DND-41 (cell line): Measurements from ENCODE around the gene IFI27L2.

Experiments
- ATAC-seq: fragments of 200-7000 bp; cut with Tn5 transposase; 3 replicates; pipeline ENCODE4 v1.9.1; 2021; ENCODE audit warnings: low read depth; ENCODE audit not compliant: insufficient read depth
- DNase-seq: peaks from one replicate; pipeline ENCODE4 v3.0.0-alpha.2; 2020
- H2AFZ ChIP-seq: 2 replicates; pipeline ENCODE4 v1.6.0; 2012; ENCODE audit warnings: low read depth, low read length
- H3K27ac ChIP-seq: 2 replicates; pipeline ENCODE4 v1.5.1; 2012; ENCODE audit warnings: low read length, inconsistent platforms
- H3K27me3 ChIP-seq: fragments of 200-600 bp; sonication (generic); 2 replicates; pipeline ENCODE4 v1.6.0; 2012; ENCODE audit warnings: low read length, mild to moderate bottlenecking, inconsistent platforms; ENCODE audit not compliant: insufficient read depth, poor library complexity
- H3K36me3 ChIP-seq: 2 replicates; pipeline ENCODE4 v1.5.1; 2012; ENCODE audit warnings: low read length, inconsistent platforms; ENCODE audit not compliant: insufficient read depth
- H3K4me1 ChIP-seq: 2 replicates; pipeline ENCODE4 v1.5.1; 2012; ENCODE audit warnings: mild to moderate bottlenecking, low read length; ENCODE audit not compliant: insufficient read depth
- H3K4me2 ChIP-seq: 2 replicates; pipeline ENCODE4 v1.6.0; 2012; ENCODE audit warnings: mild to moderate bottlenecking, moderate library complexity, low read length, inconsistent platforms; ENCODE audit not compliant: insufficient read depth
- H3K4me3 ChIP-seq, 2 experiments: fragments of 200-600 bp in 1 of 2; shearing (Covaris generic) in 1 of 2; 2 replicates each; pipeline ENCODE4 v1.5.1; 2012 to 2016; ENCODE audit warnings: inconsistent platforms in 2 of 2, low read length in 2 of 2, mild to moderate bottlenecking in 2 of 2, low read depth in 1 of 2, moderate library complexity in 1 of 2
- H3K79me2 ChIP-seq: 2 replicates; pipeline ENCODE4 v1.6.0; 2012; ENCODE audit warnings: low read length, inconsistent platforms; ENCODE audit not compliant: insufficient read depth
- H3K9ac ChIP-seq: 2 replicates; pipeline ENCODE4 v1.6.0; 2012; ENCODE audit warnings: low read depth, mild to moderate bottlenecking, inconsistent platforms, low read length, moderate library complexity
- H3K9me3 ChIP-seq: 2 replicates; pipeline ENCODE4 v1.5.1; 2012; ENCODE audit warnings: low read length, moderate library complexity, mild to moderate bottlenecking, inconsistent platforms; ENCODE audit not compliant: insufficient read depth, severe bottlenecking
- H4K20me1 ChIP-seq: 2 replicates; pipeline ENCODE4 v1.6.0; 2012; ENCODE audit warnings: low read length; ENCODE audit not compliant: insufficient read depth
- EZH2 ChIP-seq: IDR thresholded peaks from 3 replicates; pipeline ENCODE4 v1.6.1; 2012; ENCODE audit warnings: borderline replicate concordance, low read depth, mild to moderate bottlenecking, moderate library complexity, low read length, inconsistent platforms; ENCODE audit not compliant: severe bottlenecking
- TF ChIP-seq, protein P1 (sequence below): IDR thresholded peaks from 2 replicates; pipeline ENCODE4 v1.5.1; 2012; ENCODE audit warnings: borderline replicate concordance, low read length, moderate library complexity, mild to moderate bottlenecking; ENCODE audit not compliant: poor library complexity, severe bottlenecking; ENCODE audit errors: extremely low read depth

IFI27L2 gene

DNA sequence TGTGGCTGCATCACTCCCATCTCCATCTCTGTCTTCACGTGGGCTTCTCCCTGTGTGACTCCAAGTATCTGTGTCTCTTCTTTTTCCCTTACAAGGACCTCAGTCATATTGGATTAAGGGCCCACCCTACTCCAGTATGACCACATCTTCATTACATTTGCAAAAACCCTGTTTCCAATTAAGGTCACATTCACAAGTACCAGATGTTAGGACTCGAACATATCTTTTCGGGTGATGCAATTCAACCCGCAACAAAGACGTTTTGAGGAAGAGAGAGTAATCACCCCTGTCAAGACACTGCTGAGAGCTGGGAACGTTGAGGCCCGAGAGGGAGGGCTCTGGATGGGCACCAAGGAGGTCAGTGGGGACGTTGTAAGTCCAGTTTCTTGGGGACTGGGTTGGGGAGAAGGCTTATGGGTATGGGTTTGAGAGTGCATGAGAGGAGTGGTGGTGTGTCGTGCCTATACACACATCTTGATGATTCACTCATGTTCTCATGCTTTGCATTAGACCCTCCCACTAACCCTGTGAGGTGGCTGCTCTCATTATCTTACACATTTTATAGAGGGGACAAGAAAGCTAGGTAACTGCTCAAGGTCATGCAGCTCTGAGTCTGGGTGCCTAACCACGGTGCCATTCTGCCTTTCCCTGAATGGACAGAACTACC, 30.9 kb downstream of the IFI27L2 start:
- H3K36me3 ChIP-seq = peaks cover 18% of the 10 kb centered on the region; the same call in 1 of the 2 replicates
- no peak overlapping the region for H3K9ac ChIP-seq
- no peak for TF ChIP-seq EZH2
- TF ChIP-seq, protein P1, sequence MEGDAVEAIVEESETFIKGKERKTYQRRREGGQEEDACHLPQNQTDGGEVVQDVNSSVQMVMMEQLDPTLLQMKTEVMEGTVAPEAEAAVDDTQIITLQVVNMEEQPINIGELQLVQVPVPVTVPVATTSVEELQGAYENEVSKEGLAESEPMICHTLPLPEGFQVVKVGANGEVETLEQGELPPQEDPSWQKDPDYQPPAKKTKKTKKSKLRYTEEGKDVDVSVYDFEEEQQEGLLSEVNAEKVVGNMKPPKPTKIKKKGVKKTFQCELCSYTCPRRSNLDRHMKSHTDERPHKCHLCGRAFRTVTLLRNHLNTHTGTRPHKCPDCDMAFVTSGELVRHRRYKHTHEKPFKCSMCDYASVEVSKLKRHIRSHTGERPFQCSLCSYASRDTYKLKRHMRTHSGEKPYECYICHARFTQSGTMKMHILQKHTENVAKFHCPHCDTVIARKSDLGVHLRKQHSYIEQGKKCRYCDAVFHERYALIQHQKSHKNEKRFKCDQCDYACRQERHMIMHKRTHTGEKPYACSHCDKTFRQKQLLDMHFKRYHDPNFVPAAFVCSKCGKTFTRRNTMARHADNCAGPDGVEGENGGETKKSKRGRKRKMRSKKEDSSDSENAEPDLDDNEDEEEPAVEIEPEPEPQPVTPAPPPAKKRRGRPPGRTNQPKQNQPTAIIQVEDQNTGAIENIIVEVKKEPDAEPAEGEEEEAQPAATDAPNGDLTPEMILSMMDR = no peak
- no peak for DNase-seq
- H3K4me1 ChIP-seq = no peaks in the 10 kb centered on the region
- no peak overlapping the region for H3K27ac ChIP-seq
- no peak overlapping the region for H2AFZ ChIP-seq
- no peak overlapping the region for H3K4me2 ChIP-seq
- H3K27me3 ChIP-seq = no peaks in the 10 kb centered on the region
- ATAC-seq = no peak
- no peaks in the 10 kb centered on the region for H3K79me2 ChIP-seq
- 0 out of 2 replicates have a peak, but pooled peaks cover 3% of the 10 kb centered on the region for H4K20me1 ChIP-seq
- no peaks in the 10 kb centered on the region for H3K9me3 ChIP-seq
- no peak overlapping the region for H3K4me3 ChIP-seq

DNA sequence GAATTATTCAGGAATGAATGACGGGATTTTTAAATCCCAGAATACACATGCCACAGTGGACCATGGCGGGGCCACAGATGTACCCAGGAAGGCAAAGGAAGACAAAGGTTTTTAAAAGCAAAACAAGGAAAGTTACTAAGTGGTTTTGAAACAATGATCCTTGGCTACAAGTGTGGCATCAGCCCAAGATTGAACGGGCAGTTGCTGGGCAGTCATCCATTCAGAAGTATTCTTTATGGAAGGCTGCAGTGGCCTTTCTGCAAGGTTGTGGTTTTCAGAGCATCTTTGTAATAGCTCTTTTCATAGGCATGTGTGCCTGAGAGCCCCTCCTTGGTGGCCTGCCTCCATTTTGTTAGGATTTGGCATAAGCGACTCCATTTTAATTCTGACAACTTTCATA, 32.3 kb downstream of the IFI27L2 start:
- H3K9me3 ChIP-seq = no peaks in the 10 kb centered on the region
- H3K27me3 ChIP-seq = no peaks in the 10 kb centered on the region
- no peak overlapping the region for H3K27ac ChIP-seq
- H3K79me2 ChIP-seq = no peaks in the 10 kb centered on the region
- H3K9ac ChIP-seq = no peak overlapping the region
- no peak for ATAC-seq
- no peaks in the 10 kb centered on the region for H3K4me1 ChIP-seq
- DNase-seq = no peak
- no peak overlapping the region for H3K4me3 ChIP-seq
- H3K4me2 ChIP-seq = no peak overlapping the region
- H3K36me3 ChIP-seq = peaks cover 18% of the 10 kb centered on the region; the same call in 1 of the 2 replicates
- H2AFZ ChIP-seq = no peak overlapping the region
- TF ChIP-seq, protein P1 = no peak
- TF ChIP-seq EZH2 = no peak
- H4K20me1 ChIP-seq = 0 out of 2 replicates have a peak, but pooled peaks cover 3% of the 10 kb centered on the region

DNA sequence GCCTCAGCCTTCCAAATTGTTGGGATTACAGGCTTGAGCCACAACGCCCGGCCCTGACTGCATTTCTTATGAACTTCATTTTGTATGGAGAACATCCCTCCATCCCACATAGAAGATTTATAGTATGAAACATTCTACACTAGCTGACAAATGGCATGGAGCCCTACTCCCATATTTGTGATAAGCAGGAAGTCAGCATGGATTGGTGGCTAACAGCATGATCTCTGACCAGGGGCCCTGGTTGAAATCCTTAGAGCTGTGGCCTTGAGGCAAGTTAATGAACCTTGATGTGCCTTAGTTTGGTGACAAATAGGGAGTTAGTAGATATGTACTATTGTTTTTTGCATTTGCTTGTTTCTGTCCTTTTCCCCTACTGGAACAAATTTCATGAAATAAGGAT, 36.0 kb downstream of the IFI27L2 start:
- no peaks in the 10 kb centered on the region for H3K4me1 ChIP-seq
- H3K4me3 ChIP-seq = no peak overlapping the region
- peaks cover 13% of the 10 kb centered on the region; the same call in 1 of the 2 replicates for H3K36me3 ChIP-seq
- H2AFZ ChIP-seq = no peak overlapping the region
- no peaks in the 10 kb centered on the region for H3K9me3 ChIP-seq
- TF ChIP-seq EZH2 = no peak
- TF ChIP-seq, protein P1 = no peak
- H3K79me2 ChIP-seq = no peaks in the 10 kb centered on the region
- H3K27me3 ChIP-seq = no peaks in the 10 kb centered on the region
- no peak overlapping the region for H3K4me2 ChIP-seq
- H3K9ac ChIP-seq = no peak overlapping the region
- 0 out of 2 replicates have a peak, but pooled peaks cover 3% of the 10 kb centered on the region for H4K20me1 ChIP-seq
- ATAC-seq = no peak
- no peak for DNase-seq
- no peak overlapping the region for H3K27ac ChIP-seq

DNA sequence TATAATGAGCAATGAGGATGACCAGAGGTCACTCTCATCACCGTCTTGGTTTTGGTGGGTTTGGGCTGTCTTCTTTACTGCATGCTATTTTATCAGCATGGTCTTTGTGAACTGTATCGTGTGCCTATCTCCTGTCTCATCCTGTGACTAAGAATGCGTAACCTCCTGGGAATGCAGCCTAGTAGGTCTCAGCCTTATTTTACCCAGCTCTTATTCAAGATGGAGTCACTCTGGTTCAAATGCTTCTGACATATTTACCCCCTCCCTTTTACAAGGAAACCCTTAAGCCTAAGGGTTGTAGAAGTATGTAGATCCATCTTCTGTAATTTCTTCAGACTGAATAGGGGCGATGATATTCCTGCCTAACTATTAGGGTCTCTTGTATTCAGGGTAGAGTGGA, 39.9 kb downstream of the IFI27L2 start:
- DNase-seq = no peak
- no peaks in the 10 kb centered on the region for H3K79me2 ChIP-seq
- H3K4me1 ChIP-seq = no peaks in the 10 kb centered on the region
- H3K9me3 ChIP-seq = no peaks in the 10 kb centered on the region
- no peak overlapping the region for H3K4me2 ChIP-seq
- TF ChIP-seq, protein P1 = no peak
- no peak for TF ChIP-seq EZH2
- no peak overlapping the region for H3K27ac ChIP-seq
- H3K27me3 ChIP-seq = no peaks in the 10 kb centered on the region
- H3K9ac ChIP-seq = no peak overlapping the region
- no peak for ATAC-seq
- no peak overlapping the region for H3K4me3 ChIP-seq
- no peaks in the 10 kb centered on the region for H4K20me1 ChIP-seq
- H2AFZ ChIP-seq = no peak overlapping the region
- no peaks in the 10 kb centered on the region for H3K36me3 ChIP-seq
